ENCODE data around the gene INTS15. TPM values are rescaled to one million over a fixed set of nuclear protein-coding genes. Genes with fewer than 3 reads are reported as not detected.

Gene INTS15
- total RNA-seq, 1 donor from 2014 or later: 18.6 TPM

DNA sequence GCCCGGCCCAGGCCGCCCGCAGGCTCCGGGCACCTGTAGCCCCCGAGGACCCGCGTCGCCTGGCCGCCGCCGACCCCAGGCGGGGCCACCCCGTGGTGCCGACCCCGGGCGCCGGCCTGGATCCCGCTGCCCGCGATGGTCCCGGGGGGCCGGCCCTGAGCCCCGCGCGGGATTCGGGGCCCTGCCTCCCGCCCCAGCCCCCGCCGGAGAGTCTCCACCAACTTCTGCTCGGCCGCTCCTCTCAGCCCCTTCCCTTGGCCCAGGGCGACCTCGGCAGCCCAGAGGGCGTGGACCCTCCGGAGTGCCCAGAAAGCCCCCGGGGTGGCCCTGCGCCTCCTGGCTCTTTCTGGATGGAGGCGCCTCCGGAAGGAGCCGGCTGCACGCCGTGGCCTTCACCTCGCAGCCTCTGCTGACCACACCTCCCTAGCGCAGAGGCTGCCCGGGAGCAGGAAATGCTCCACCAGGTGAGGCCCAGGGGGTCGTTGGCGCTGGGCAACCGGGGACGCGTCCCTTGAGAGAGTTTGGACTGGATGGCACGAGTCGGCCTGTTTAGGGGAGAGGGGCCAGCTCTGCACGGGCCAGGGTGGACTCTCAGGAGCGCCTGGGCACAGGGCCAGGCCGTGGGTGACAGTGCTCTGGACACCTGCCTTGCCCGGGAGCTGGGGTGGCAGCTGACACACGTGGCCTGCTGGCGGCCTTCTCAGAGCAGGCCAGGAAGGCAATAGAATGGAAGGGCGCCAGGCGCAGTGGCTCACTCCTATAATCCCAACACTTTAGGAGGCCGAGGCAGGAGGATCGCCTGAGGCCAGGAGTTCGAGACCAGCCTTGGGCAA is 26.1 kb downstream of the INTS15 start:
- Histone ChIP-seq H4K20me1 (ENCODE audit: insufficient read depth, low read length) (no peaks in the 10 kb centered on the region), H2AFZ (ENCODE audit: low read depth, low read length) (peak overlapping the region; percentile 86), H3K79me2 (ENCODE audit: insufficient read depth, low read length) (no peaks in the 10 kb centered on the region), H3K4me2 (ENCODE audit: low read length) (peak overlapping the region; percentile 87), H3K4me3 (ENCODE audit: insufficient read depth, low read depth, low read length) (peak overlapping the region; percentile 52), H3K9ac (ENCODE audit: low read length) (peak overlapping the region; percentile 61), H3K4me1 (ENCODE audit: insufficient read depth, low read length) (no peaks in the 10 kb centered on the region), H3K36me3 (ENCODE audit: insufficient read depth, low read length) (no peaks in the 10 kb centered on the region), H3K27me3 (ENCODE audit: insufficient read depth, low read length) (peaks cover 4% of the 10 kb centered on the region), H3K9me3 (ENCODE audit: insufficient read depth, low read depth, low read length) (no peaks in the 10 kb centered on the region), H3K27ac (ENCODE audit: low read depth, low read length) (no peak overlapping the region)
- Mint-ChIP-seq H3K9me3 (ENCODE audit: unreplicated experiment) (peaks cover 2% of the 10 kb centered on the region), H3K27ac (ENCODE audit: unreplicated experiment) (no peak overlapping the region), H3K4me1 (ENCODE audit: low read depth, unreplicated experiment) (no peaks in the 10 kb centered on the region), H3K4me3 (ENCODE audit: unreplicated experiment) (peak overlapping the region; percentile 27), H3K36me3 (ENCODE audit: low read depth, unreplicated experiment) (peaks cover under 1% of the 10 kb centered on the region), H3K27me3 (ENCODE audit: low read depth, unreplicated experiment) (peaks cover 15% of the 10 kb centered on the region)
- FAIRE-seq (no peak), DNase-seq (ENCODE audit: low read depth) (no peak)
- TF ChIP-seq EZH2 (IDR thresholded peaks at IDR 0.05; ENCODE audit: insufficient read depth, low read length) (peak; percentile 68), CTCF (IDR thresholded peaks at IDR 0.05; ENCODE audit: insufficient read depth, low read depth, low read length) (no peak)

DNA sequence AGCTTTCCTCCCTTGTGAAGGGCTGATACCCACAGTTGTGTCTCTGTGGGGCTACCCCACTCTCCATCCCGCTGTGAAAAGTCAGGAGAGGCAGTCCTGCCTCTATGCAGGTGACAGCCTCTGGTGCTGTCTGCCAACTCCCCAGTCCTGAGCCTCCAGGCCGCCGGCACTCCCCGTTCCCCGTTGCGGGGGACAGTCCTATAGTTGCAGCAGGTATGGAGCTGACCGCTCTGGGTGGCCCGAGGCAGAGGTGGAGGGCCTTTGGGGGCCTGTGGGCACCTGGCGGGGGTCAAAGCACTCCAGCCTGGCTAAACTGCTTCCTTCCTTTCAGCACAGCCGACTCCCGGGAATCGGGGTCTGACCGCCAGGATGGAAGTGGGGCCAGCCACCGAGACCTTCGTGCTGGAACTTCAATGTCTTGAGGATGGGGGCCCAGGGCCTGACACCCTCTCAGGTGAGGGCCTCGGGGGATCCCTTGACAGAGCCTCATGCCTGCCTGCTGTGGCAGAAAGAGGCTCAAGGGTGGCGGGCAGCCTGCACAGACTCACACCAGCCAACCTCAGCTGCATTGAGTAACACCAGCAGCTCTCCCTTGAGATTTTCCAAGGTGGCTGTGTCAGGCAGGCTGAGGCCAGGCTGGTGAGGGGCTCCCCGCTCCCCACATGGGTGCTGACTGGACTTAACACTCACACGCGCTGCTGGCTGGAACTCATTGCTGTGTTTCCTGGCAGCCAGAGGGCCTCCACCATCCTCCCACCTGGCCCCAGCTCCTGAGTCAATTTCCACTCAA is 27.2 kb downstream of the INTS15 start:
- TF ChIP-seq EZH2 (IDR thresholded peaks at IDR 0.05; ENCODE audit: insufficient read depth, low read length) (no peak), CTCF (IDR thresholded peaks at IDR 0.05; ENCODE audit: insufficient read depth, low read depth, low read length) (no peak)
- no peaks in the 10 kb centered on the region for H3K79me2 ChIP-seq (ENCODE audit: insufficient read depth, low read length)
- no peak for FAIRE-seq
- H3K4me3 Mint-ChIP-seq (ENCODE audit: unreplicated experiment): peak overlapping the region; percentile 45
- H3K36me3 Mint-ChIP-seq (ENCODE audit: low read depth, unreplicated experiment): peaks cover 5% of the 10 kb centered on the region
- H3K27ac ChIP-seq (ENCODE audit: low read depth, low read length): no peak overlapping the region
- peaks cover 4% of the 10 kb centered on the region for H3K27me3 ChIP-seq (ENCODE audit: insufficient read depth, low read length)
- H3K9ac ChIP-seq (ENCODE audit: low read length): no peak overlapping the region
- H3K27ac Mint-ChIP-seq (ENCODE audit: unreplicated experiment): no peak overlapping the region
- no peaks in the 10 kb centered on the region for H3K36me3 ChIP-seq (ENCODE audit: insufficient read depth, low read length)
- no peak overlapping the region for H2AFZ ChIP-seq (ENCODE audit: low read depth, low read length)
- no peak for DNase-seq (ENCODE audit: low read depth)
- no peaks in the 10 kb centered on the region for H4K20me1 ChIP-seq (ENCODE audit: insufficient read depth, low read length)
- no peaks in the 10 kb centered on the region for H3K9me3 ChIP-seq (ENCODE audit: insufficient read depth, low read depth, low read length)
- peaks cover 23% of the 10 kb centered on the region for H3K27me3 Mint-ChIP-seq (ENCODE audit: low read depth, unreplicated experiment)
- no peaks in the 10 kb centered on the region for H3K9me3 Mint-ChIP-seq (ENCODE audit: unreplicated experiment)
- no peak overlapping the region for H3K4me3 ChIP-seq (ENCODE audit: insufficient read depth, low read depth, low read length)
- H3K4me2 ChIP-seq (ENCODE audit: low read length): no peak overlapping the region
- H3K4me1 Mint-ChIP-seq (ENCODE audit: low read depth, unreplicated experiment): no peaks in the 10 kb centered on the region
- no peaks in the 10 kb centered on the region for H3K4me1 ChIP-seq (ENCODE audit: insufficient read depth, low read length)

Measured in astrocyte (in vitro differentiated cells and primary cell).